IMR-90 (cell line): ENCODE results near the gene S1PR3. TPM values are rescaled to one million over a fixed set of nuclear protein-coding genes. Genes with fewer than 3 reads are reported as not detected.

Experiments
- ATAC-seq: fragments of 200-7000 bp; cut with Tn5 transposase; 2 replicates; pipeline ENCODE4 v1.9.1; 2020; ENCODE audit warnings: low read depth, mild to moderate bottlenecking, moderate library complexity
- BruUV-seq: library from RNA; stranded (reverse); fragments of 400-500 nt; replicated peaks from 2 replicates; lab custom pipeline; 2021; lab: Mats Ljungman, UMichigan
- CTCF ChIA-PET: fragments of 300-600 bp; formaldehyde crosslinking; extraction: SDS; loops from one replicate; lab custom pipeline; 2021; ENCODE audit warnings: antibody characterized with exemption; lab: Yijun Ruan, JAX
- POLR2A ChIA-PET: fragments of 300-600 bp; sonication (Branson Sonifier 250); formaldehyde crosslinking; loops from one replicate; lab custom pipeline; 2022; ENCODE audit warnings: antibody characterized with exemption; ENCODE audit not compliant: unreplicated experiment; lab: Charles Lee
- DNase-seq: peaks from one replicate; pipeline ENCODE4 v3.0.0; 2013
- H2AFZ ChIP-seq: replicated peaks from 2 replicates; pipeline ENCODE3; 2013; ENCODE audit warnings: low read length, mild to moderate bottlenecking; ENCODE audit not compliant: poor library complexity
- H2AK5ac ChIP-seq: 2 replicates; pipeline ENCODE4 v1.6.1; 2013; ENCODE audit warnings: low read depth, low read length, inconsistent platforms
- H2AK9ac ChIP-seq: replicated peaks from 2 replicates; pipeline ENCODE3; 2013; ENCODE audit warnings: mild to moderate bottlenecking, low read depth, low read length, moderate library complexity; ENCODE audit not compliant: poor library complexity
- H2BK120ac ChIP-seq: 2 replicates; pipeline ENCODE4 v1.6.1; 2013; ENCODE audit warnings: low read depth, low read length, inconsistent platforms
- H2BK15ac ChIP-seq: 3 replicates; pipeline ENCODE4 v1.6.1; 2013; ENCODE audit warnings: low read depth, low read length, inconsistent platforms
- H2BK20ac ChIP-seq: 2 replicates; pipeline ENCODE4 v1.6.1; 2013; ENCODE audit warnings: low read depth, mild to moderate bottlenecking, inconsistent platforms, low read length, moderate library complexity
- H2BK5ac ChIP-seq: 2 replicates; pipeline ENCODE4 v1.6.1; 2013; ENCODE audit warnings: mild to moderate bottlenecking, low read depth, low read length, inconsistent platforms; ENCODE audit not compliant: poor library complexity, severe bottlenecking
- H3K14ac ChIP-seq: replicated peaks from 2 replicates; pipeline ENCODE4 v1.6.1; 2013; ENCODE audit warnings: low read depth, low read length, inconsistent platforms
- H3K18ac ChIP-seq: 2 replicates; pipeline ENCODE4 v1.6.1; 2013; ENCODE audit warnings: low read depth, low read length, control low read depth
- H3K23ac ChIP-seq: 2 replicates; pipeline ENCODE4 v1.6.1; 2013; ENCODE audit warnings: low read depth, low read length, inconsistent platforms
- H3K27ac ChIP-seq: 2 replicates; pipeline ENCODE4 v1.5.1; 2013; ENCODE audit warnings: mild to moderate bottlenecking, control low read depth, low read length; ENCODE audit not compliant: insufficient read depth
- H3K27me3 ChIP-seq: 2 replicates; pipeline ENCODE4 v1.6.1; 2013; ENCODE audit warnings: low read length; ENCODE audit not compliant: control insufficient read depth, insufficient read depth
- H3K36me3 ChIP-seq: 2 replicates; pipeline ENCODE4 v1.6.1; 2013; ENCODE audit warnings: low read length, mixed read lengths; ENCODE audit not compliant: control insufficient read depth, insufficient read depth
- H3K4ac ChIP-seq: 2 replicates; pipeline ENCODE4 v1.6.1; 2013; ENCODE audit warnings: low read depth, low read length, inconsistent platforms
- H3K4me1 ChIP-seq: 2 replicates; pipeline ENCODE4 v1.6.1; 2013; ENCODE audit warnings: low read length, mixed read lengths; ENCODE audit not compliant: control insufficient read depth, insufficient read depth
- H3K4me2 ChIP-seq: 2 replicates; pipeline ENCODE4 v1.6.1; 2013; ENCODE audit warnings: low read depth, mild to moderate bottlenecking, control low read depth, low read length, moderate library complexity
- H3K4me3 ChIP-seq: 2 replicates; pipeline ENCODE4 v1.5.1; 2013; ENCODE audit warnings: low read depth, mild to moderate bottlenecking, control low read depth, low read length, moderate library complexity; ENCODE audit not compliant: insufficient read depth
- H3K56ac ChIP-seq: 2 replicates; pipeline ENCODE4 v1.6.1; 2013; ENCODE audit warnings: low read length, inconsistent platforms; ENCODE audit not compliant: insufficient read depth; ENCODE audit errors: extremely low read depth
- H3K79me1 ChIP-seq, 2 experiments: 2 replicates each; pipeline ENCODE4 v1.6.1; 2013; ENCODE audit warnings: low read length in 2 of 2, inconsistent platforms in 1 of 2, low read depth in 1 of 2
- H3K9ac ChIP-seq: 2 replicates; pipeline ENCODE4 v1.6.1; 2013; ENCODE audit warnings: low read depth, low read length, control low read depth
- H3K9me1 ChIP-seq: 2 replicates; pipeline ENCODE4 v1.6.1; 2013; ENCODE audit warnings: low read length, inconsistent platforms; ENCODE audit not compliant: insufficient read depth
- H3K9me3 ChIP-seq: 2 replicates; pipeline ENCODE4 v1.6.1; 2013; ENCODE audit warnings: low read length; ENCODE audit not compliant: control insufficient read depth, insufficient read depth
- H4K20me1 ChIP-seq: 2 replicates; pipeline ENCODE4 v1.6.1; 2013; ENCODE audit warnings: low read length, inconsistent platforms; ENCODE audit not compliant: insufficient read depth
- H4K5ac ChIP-seq: 2 replicates; pipeline ENCODE4 v1.6.1; 2013; ENCODE audit warnings: mild to moderate bottlenecking, low read depth, low read length, control low read depth
- H4K8ac ChIP-seq, 2 experiments: 2 replicates each; pipeline ENCODE4 v1.6.1; 2013; ENCODE audit warnings: low read depth in 2 of 2, low read length in 2 of 2, control low read depth in 1 of 2, inconsistent platforms in 1 of 2
- H4K91ac ChIP-seq: 2 replicates; pipeline ENCODE4 v1.6.1; 2013; ENCODE audit warnings: low read depth, low read length, inconsistent platforms; ENCODE audit not compliant: insufficient read depth
- BHLHE40 ChIP-seq: fragments of 150-350 bp; IDR thresholded peaks from 2 replicates; pipeline ENCODE4 v1.6.1; 2016; ENCODE audit warnings: mild to moderate bottlenecking, low read depth, low read length
- CEBPB ChIP-seq: IDR thresholded peaks from 2 replicates; pipeline ENCODE4 v1.6.1; 2012; ENCODE audit warnings: low read depth, low read length, improper control_type of control experiment
- CHD1 ChIP-seq: IDR thresholded peaks from 2 replicates; pipeline ENCODE4 v1.6.1; 2012; ENCODE audit warnings: low read depth, low read length, improper control_type of control experiment
- CTCF ChIP-seq: conservative IDR thresholded peaks from 2 replicates; pipeline ENCODE4 v1.5.1; 2012; ENCODE audit warnings: mild to moderate bottlenecking, low read depth, low read length, improper control_type of control experiment
- ELK1 ChIP-seq: fragments of 150-350 bp; IDR thresholded peaks from 2 replicates; pipeline ENCODE4 v1.6.1; 2016; ENCODE audit warnings: low read depth, mild to moderate bottlenecking, low read length, moderate library complexity, borderline replicate concordance
- FOS ChIP-seq: fragments of 150-350 bp; IDR thresholded peaks from 2 replicates; pipeline ENCODE4 v1.6.1; 2016; ENCODE audit warnings: low read depth, low read length
- MAFK ChIP-seq: IDR thresholded peaks from 2 replicates; pipeline ENCODE4 v1.6.1; 2012; ENCODE audit warnings: low read depth, low read length, improper control_type of control experiment
- MAZ ChIP-seq: IDR thresholded peaks from 2 replicates; pipeline ENCODE4 v1.6.1; 2012; ENCODE audit warnings: low read depth, mild to moderate bottlenecking, low read length, improper control_type of control experiment, moderate library complexity, borderline replicate concordance
- MXI1 ChIP-seq: IDR thresholded peaks from 2 replicates; pipeline ENCODE4 v1.6.1; 2012; ENCODE audit warnings: low read depth, mild to moderate bottlenecking, low read length, moderate library complexity, borderline replicate concordance
- NFE2L2 ChIP-seq: fragments of 150-350 bp; IDR thresholded peaks from 2 replicates; pipeline ENCODE4 v1.6.1; 2016; ENCODE audit warnings: low read depth, mild to moderate bottlenecking, low read length
- POLR2A ChIP-seq: IDR thresholded peaks from 2 replicates; pipeline ENCODE4 v1.6.1; 2012; ENCODE audit warnings: mild to moderate bottlenecking, low read depth, low read length
- RAD21 ChIP-seq: IDR thresholded peaks from 2 replicates; pipeline ENCODE4 v1.6.1; 2012; ENCODE audit warnings: low read length, improper control_type of control experiment
- RCOR1 ChIP-seq: IDR thresholded peaks from 2 replicates; pipeline ENCODE4 v1.6.1; 2012; ENCODE audit warnings: mild to moderate bottlenecking, low read length, improper control_type of control experiment; ENCODE audit not compliant: insufficient replicate concordance
- RFX5 ChIP-seq: IDR thresholded peaks from 2 replicates; pipeline ENCODE4 v1.8.0; 2012; ENCODE audit warnings: low read depth, mild to moderate bottlenecking, low read length, moderate library complexity
- SMC3 ChIP-seq: fragments of 150-350 bp; IDR thresholded peaks from 2 replicates; pipeline ENCODE4 v1.6.1; 2016; ENCODE audit warnings: low read depth, mild to moderate bottlenecking, antibody characterized with exemption, low read length, moderate library complexity
- USF2 ChIP-seq: fragments of 150-350 bp; IDR thresholded peaks from 2 replicates; pipeline ENCODE4 v1.6.1; 2017; ENCODE audit warnings: mild to moderate bottlenecking, antibody characterized with exemption, low read length, low read depth
- WGBS, 2 experiments: methylation state at CpG; one replicate each; pipeline versions ENCODE4 v1.1.5 to v1.1.7; 2013; ENCODE audit warnings: missing lambda C conversion rate in 2 of 2; ENCODE audit not compliant: insufficient read length in 1 of 2; ENCODE audit errors: extremely low coverage in 2 of 2; 5-methylcytosine and 5-hydroxymethylcytosine counted together
- dilution Hi-C: fragments of 300-500 bp; cut with HindIII; formaldehyde crosslinking; loops from one replicate; pipeline ENCODE4 v1.14.3; 2018; ENCODE audit warnings: low sequenced_read_pairs; ENCODE audit not compliant: unreplicated experiment
- in situ Hi-C: fragments of 300-500 bp; cut with MboI; formaldehyde crosslinking; loops from 3 replicates; pipeline ENCODE4 v1.14.3; 2019; ENCODE audit warnings: low sequenced_read_pairs, inconsistent platforms, mixed read lengths
- intact Hi-C: fragments of 100-400 bp; cut with micrococcal nuclease; formaldehyde crosslinking; loops from 2 replicates; pipeline ENCODE4 v1.10.0; 2022
- polyA plus RNA-seq, 3 experiments: library from polyadenylated mRNA; depleted of rRNA; stranded (reverse); fragments of >200 nt; gene quantifications; 2 replicates each; pipeline ENCODE4 v1.2.3, GENCODE V29; 2012; ENCODE audit warnings: low replicate concordance in 1 of 3
- total RNA-seq: library from RNA; depleted of rRNA; stranded (reverse); fragments of >200 nt; gene quantifications from 2 replicates; pipeline ENCODE4 v1.2.3, GENCODE V29; 2012

Gene S1PR3
- total and polyA plus RNA-seq, 2 of the 4 experiments (the other 2 are of a cell fraction): 28.4 to 28.7 TPM

DNA sequence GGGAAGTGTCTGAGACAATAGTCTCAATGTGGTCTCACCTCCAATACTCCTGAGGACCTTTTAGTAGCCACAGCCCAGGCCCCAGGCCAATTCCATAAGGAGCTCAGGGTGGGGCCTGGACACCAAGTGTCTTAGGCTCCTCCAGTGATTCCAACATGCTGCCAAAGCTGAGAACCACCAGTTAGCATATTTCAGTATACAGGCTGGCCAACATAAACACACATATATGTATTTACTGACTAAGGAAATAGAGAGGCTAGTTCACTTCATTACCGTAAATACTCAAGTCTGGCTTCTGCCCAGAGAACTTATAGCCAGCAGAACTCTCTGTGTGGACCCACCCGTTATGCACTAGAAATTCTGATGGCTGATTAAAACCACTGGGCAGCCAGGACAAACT is 24.1 kb downstream of the S1PR3 start:
- Histone ChIP-seq H3K27ac (no peak overlapping the region), H4K5ac (no peak overlapping the region), H3K14ac (no peak overlapping the region), H2BK120ac (no peak overlapping the region), H3K4ac (no peak overlapping the region), H2AK9ac (no peak overlapping the region), H3K9me3 (no peaks in the 10 kb centered on the region), H2BK5ac (no peak overlapping the region), H3K9me1 (peaks cover 8% of the 10 kb centered on the region; the same call in 1 of the 2 replicates), H3K4me2 (no peak overlapping the region), H3K18ac (no peak overlapping the region), H4K20me1 (no peaks in the 10 kb centered on the region), H4K8ac (no peak overlapping the region), H3K4me3 (no peak overlapping the region), H3K56ac (no peak overlapping the region), H2AFZ (no peak overlapping the region), H2AK5ac (no peak overlapping the region), H3K23ac (no peak overlapping the region), H3K4me1 (no peaks in the 10 kb centered on the region), H3K27me3 (no peaks in the 10 kb centered on the region), H2BK15ac (no peak overlapping the region), H2BK20ac (no peak overlapping the region), H3K36me3 (peaks cover 8% of the 10 kb centered on the region), H4K91ac (no peak overlapping the region), H3K79me1 (0 out of 4 replicates have a peak, but pooled peaks cover 0 to under 1% of the 10 kb centered on the region in 2 experiments), H3K9ac (no peak overlapping the region)
- DNase-seq: no peak
- peak; percentile 42; the same call in 1 of the 2 replicates for ATAC-seq
- CTCF ChIA-PET: no interaction called here
- WGBS, 2 experiments: 60% methylated on average over 1 of the region's 2 CpGs; no CpG with 5 or more reads in 1 of the 2 experiments
- intact Hi-C loops: no loop called here
- dilution Hi-C loops: no loop called here
- BruUV-seq: no TSS peak
- TF ChIP-seq SMC3 (no peak), CEBPB (no peak), CTCF (no peak), BHLHE40 (no peak), MAFK (no peak), ELK1 (no peak), RAD21 (no peak), NFE2L2 (no peak), RCOR1 (no peak), RFX5 (no peak), MAZ (no peak), POLR2A (no peak), CHD1 (no peak), FOS (no peak), USF2 (no peak), MXI1 (no peak)
- in situ Hi-C loops: loop anchor here (25.0 kb wide), 2 partner anchors 1053 to 1328 kb away; partner anchors contain the start of gene CDK20
- POLR2A ChIA-PET: no interaction called here
